ENCODE results near the gene H3-3A. TPM values are rescaled to one million over a fixed set of nuclear protein-coding genes. Genes with fewer than 3 reads are reported as not detected.

The H3-3A gene
- polyA plus RNA-seq, 1 of the 3 experiments (the other 2 are of a cell fraction): 315 TPM

DNA sequence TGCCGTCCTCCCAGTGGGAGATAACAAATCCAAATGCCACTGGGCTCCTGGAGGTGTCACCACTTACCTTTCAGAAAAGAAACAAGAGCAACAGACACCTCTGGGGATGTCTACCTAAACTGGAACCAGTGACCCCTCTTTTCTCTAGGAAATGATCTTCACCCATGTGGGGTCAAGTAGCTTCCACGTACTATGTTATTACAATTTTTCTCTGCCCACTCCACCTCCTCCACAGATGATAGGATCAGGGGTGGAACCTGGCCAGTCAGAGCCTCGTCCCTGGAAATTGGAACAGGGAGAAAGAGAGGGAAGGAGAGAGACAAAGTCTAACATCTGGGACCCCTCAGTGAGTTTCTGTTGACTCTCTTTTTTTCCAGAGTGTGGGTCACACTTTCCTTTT, 50.1 kb downstream of the H3-3A start:
- peaks cover 15 to 17% of the 10 kb centered on the region in 2 experiments; a peak in 3 of 4 replicates for H3K4me1 ChIP-seq (ENCODE audit: control insufficient read depth in 1 of 2, insufficient read depth in 2 of 2, low read depth in 1 of 2, low read length in 1 of 2)
- ChIA-PET POLR2A (no interaction called here), CTCF (interaction anchor here (1.1 to 5.7 kb wide), 6 partner anchors 8 to 638 kb away, joined by 3 to 38 read pairs (median 4); no protein-coding TSS in a partner anchor)
- H3K36me3 ChIP-seq (replicated peaks in 1 of 2; ENCODE audit: control insufficient read depth in 1 of 2, insufficient read depth in 2 of 2, low read length in 1 of 2): no peaks in the 10 kb centered on the region
- no peak overlapping the region for H3K9ac ChIP-seq
- WGBS (ENCODE audit: low lambda C conversion rate): 96% methylated on average over 3 of the region's 3 CpGs
- no peaks in the 10 kb centered on the region for H3K9me2 ChIP-seq
- no peak overlapping the region for H3K4me3 ChIP-seq (ENCODE audit: low read depth in 2 of 2, low read length in 1 of 2)
- H3K4me2 ChIP-seq: no peak overlapping the region
- H3K27me3 ChIP-seq (ENCODE audit: insufficient read depth): no peaks in the 10 kb centered on the region
- no peak overlapping the region for H3K27ac ChIP-seq (ENCODE audit: low read depth in 2 of 2, low read length in 1 of 2)
- no peaks in the 10 kb centered on the region for H3K9me3 ChIP-seq
- no peak for TF ChIP-seq FOXJ3 (CRISPR knock-in tag; IDR thresholded peaks at IDR 0.05)
- TF ChIP-seq MEF2A (IDR thresholded peaks at IDR 0.05; ENCODE audit: borderline replicate concordance, low read depth): no peak
- TF ChIP-seq TCF12 (IDR thresholded peaks at IDR 0.05): no peak
- no peak for TF ChIP-seq TEAD4 (IDR thresholded peaks at IDR 0.05; ENCODE audit: borderline replicate concordance, insufficient read depth)
- no peak for TF ChIP-seq RAD21 (IDR thresholded peaks at IDR 0.05; ENCODE audit: low read length)
- no peak for TF ChIP-seq GABPA (IDR thresholded peaks at IDR 0.05; ENCODE audit: low read depth)
- no peak for TF ChIP-seq EP300 (IDR thresholded peaks at IDR 0.05; ENCODE audit: borderline replicate concordance in 1 of 2, low read depth in 1 of 2, low read length in 1 of 2)
- H2AFZ ChIP-seq (ENCODE audit: low read depth): no peak overlapping the region
- no peaks in the 10 kb centered on the region for H4K20me1 ChIP-seq (ENCODE audit: insufficient read depth)
- DNase-seq: no peak
- no peaks in the 10 kb centered on the region for H3K79me2 ChIP-seq (ENCODE audit: insufficient read depth)
- peaks cover 5% of the 10 kb centered on the region for H3F3A ChIP-seq (replicated peaks; ENCODE audit: insufficient read depth)

DNA sequence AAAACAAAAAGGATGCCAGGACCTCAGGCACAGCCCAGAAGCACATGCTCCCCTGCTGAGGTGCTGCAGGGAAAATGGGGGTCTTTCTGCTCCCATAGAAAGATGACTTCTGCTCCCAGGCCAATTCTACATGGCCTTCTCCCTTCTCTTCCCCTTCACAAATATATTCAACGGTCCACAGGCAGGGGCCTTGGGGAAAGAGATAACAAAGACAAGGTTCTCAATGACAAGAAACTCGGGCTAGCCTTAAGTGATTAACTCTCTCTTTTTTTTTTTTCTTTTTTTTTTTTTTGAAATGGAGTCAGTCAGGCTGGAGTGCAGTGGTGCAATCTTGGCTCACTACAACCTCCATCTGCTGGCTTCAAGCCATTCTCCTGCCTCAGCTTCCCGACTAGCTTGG, 54.2 kb downstream of the H3-3A start:
- Histone ChIP-seq H3K4me3 (ENCODE audit: low read depth in 2 of 2, low read length in 1 of 2) (no peak overlapping the region), H3K4me2 (no peak overlapping the region), H3K9me3 (no peaks in the 10 kb centered on the region), H3K9ac (no peak overlapping the region), H3K36me3 (replicated peaks in 1 of 2; ENCODE audit: control insufficient read depth in 1 of 2, insufficient read depth in 2 of 2, low read length in 1 of 2) (no peaks in the 10 kb centered on the region), H3K4me1 (ENCODE audit: control insufficient read depth in 1 of 2, insufficient read depth in 2 of 2, low read depth in 1 of 2, low read length in 1 of 2) (peaks cover under 1 to 7% of the 10 kb centered on the region in 2 experiments; a peak in 1 of 4 replicates), H3K79me2 (ENCODE audit: insufficient read depth) (no peaks in the 10 kb centered on the region), H3K27me3 (ENCODE audit: insufficient read depth) (no peaks in the 10 kb centered on the region), H3F3A (replicated peaks; ENCODE audit: insufficient read depth) (no peaks in the 10 kb centered on the region), H3K9me2 (no peaks in the 10 kb centered on the region), H2AFZ (ENCODE audit: low read depth) (no peak overlapping the region), H4K20me1 (ENCODE audit: insufficient read depth) (no peaks in the 10 kb centered on the region), H3K27ac (ENCODE audit: low read depth in 2 of 2, low read length in 1 of 2) (no peak overlapping the region)
- DNase-seq: no peak
- WGBS (ENCODE audit: low lambda C conversion rate): 47% methylated on average over 3 of the region's 3 CpGs
- POLR2A ChIA-PET: no interaction called here
- CTCF ChIA-PET: interaction anchor here (1.5 to 5.7 kb wide), 3 partner anchors 9 to 642 kb away, joined by 6 to 104 read pairs (median 6); partner anchors contain the start of gene H3-3A
- TF ChIP-seq FOXM1 (IDR thresholded peaks at IDR 0.05; ENCODE audit: low read depth): no peak
- no peak for TF ChIP-seq TCF12 (IDR thresholded peaks at IDR 0.05)
- no peak for TF ChIP-seq EP300 (IDR thresholded peaks at IDR 0.05; ENCODE audit: borderline replicate concordance in 1 of 2, low read depth in 1 of 2, low read length in 1 of 2)
- TF ChIP-seq, protein P1, sequence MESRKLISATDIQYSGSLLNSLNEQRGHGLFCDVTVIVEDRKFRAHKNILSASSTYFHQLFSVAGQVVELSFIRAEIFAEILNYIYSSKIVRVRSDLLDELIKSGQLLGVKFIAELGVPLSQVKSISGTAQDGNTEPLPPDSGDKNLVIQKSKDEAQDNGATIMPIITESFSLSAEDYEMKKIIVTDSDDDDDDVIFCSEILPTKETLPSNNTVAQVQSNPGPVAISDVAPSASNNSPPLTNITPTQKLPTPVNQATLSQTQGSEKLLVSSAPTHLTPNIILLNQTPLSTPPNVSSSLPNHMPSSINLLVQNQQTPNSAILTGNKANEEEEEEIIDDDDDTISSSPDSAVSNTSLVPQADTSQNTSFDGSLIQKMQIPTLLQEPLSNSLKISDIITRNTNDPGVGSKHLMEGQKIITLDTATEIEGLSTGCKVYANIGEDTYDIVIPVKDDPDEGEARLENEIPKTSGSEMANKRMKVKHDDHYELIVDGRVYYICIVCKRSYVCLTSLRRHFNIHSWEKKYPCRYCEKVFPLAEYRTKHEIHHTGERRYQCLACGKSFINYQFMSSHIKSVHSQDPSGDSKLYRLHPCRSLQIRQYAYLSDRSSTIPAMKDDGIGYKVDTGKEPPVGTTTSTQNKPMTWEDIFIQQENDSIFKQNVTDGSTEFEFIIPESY (IDR thresholded peaks at IDR 0.05; ENCODE audit: borderline replicate concordance, low read depth): no peak
- TF ChIP-seq POLR2AphosphoS5 (IDR thresholded peaks at IDR 0.05; ENCODE audit: low read depth, low read length): no peak
- TF ChIP-seq NRF1 (IDR thresholded peaks at IDR 0.05; ENCODE audit: low read depth, low read length): no peak
- no peak for TF ChIP-seq SIN3A (IDR thresholded peaks at IDR 0.05; ENCODE audit: borderline replicate concordance, low read depth, low read length)
- no peak for TF ChIP-seq CHD2 (IDR thresholded peaks at IDR 0.05; ENCODE audit: low read length, partially characterized antibody)
- TF ChIP-seq YY1 (IDR thresholded peaks at IDR 0.05; ENCODE audit: low read depth): no peak
- TF ChIP-seq GABPA (IDR thresholded peaks at IDR 0.05; ENCODE audit: low read depth): no peak
- TF ChIP-seq, protein P2, sequence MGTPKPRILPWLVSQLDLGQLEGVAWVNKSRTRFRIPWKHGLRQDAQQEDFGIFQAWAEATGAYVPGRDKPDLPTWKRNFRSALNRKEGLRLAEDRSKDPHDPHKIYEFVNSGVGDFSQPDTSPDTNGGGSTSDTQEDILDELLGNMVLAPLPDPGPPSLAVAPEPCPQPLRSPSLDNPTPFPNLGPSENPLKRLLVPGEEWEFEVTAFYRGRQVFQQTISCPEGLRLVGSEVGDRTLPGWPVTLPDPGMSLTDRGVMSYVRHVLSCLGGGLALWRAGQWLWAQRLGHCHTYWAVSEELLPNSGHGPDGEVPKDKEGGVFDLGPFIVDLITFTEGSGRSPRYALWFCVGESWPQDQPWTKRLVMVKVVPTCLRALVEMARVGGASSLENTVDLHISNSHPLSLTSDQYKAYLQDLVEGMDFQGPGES (IDR thresholded peaks at IDR 0.05; ENCODE audit: low read depth, low read length): no peak
- no peak for TF ChIP-seq MXI1 (IDR thresholded peaks at IDR 0.05; ENCODE audit: low read depth, low read length)
- no peak for TF ChIP-seq EZH2phosphoT487 (IDR thresholded peaks at IDR 0.05; ENCODE audit: borderline replicate concordance, low read depth)
- no peak for TF ChIP-seq RCOR1 (IDR thresholded peaks at IDR 0.05; ENCODE audit: low read length)
- TF ChIP-seq, protein P3, sequence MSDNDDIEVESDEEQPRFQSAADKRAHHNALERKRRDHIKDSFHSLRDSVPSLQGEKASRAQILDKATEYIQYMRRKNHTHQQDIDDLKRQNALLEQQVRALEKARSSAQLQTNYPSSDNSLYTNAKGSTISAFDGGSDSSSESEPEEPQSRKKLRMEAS (IDR thresholded peaks at IDR 0.05; ENCODE audit: low read depth): no peak
- TF ChIP-seq TEAD4 (IDR thresholded peaks at IDR 0.05; ENCODE audit: borderline replicate concordance, insufficient read depth): no peak
- no peak for TF ChIP-seq SMC3 (IDR thresholded peaks at IDR 0.05; ENCODE audit: low read depth, low read length)
